ENCODE measurements around the gene TRIP10. TPM values are rescaled to one million over a fixed set of nuclear protein-coding genes. Genes with fewer than 3 reads are reported as not detected.

The TRIP10 gene
- total RNA-seq, 3 donors from 2014 or later, result 72.8 to 121 (median 79.5) TPM

- ATAC-seq, result peak; percentile 96
- no peak for TF ChIP-seq CTCF (IDR thresholded peaks at IDR 0.05)
- Histone ChIP-seq H3K36me3 (ENCODE audit: low read depth) (no peaks in the 10 kb centered on the region), H3K4me3 (no peak overlapping the region), H3K9me3 (no peaks in the 10 kb centered on the region), H3K4me1 (ENCODE audit: low read depth) (peaks cover 7% of the 10 kb centered on the region)
- intact Hi-C loops (cut with DNase I, micrococcal nuclease), result no loop called here
- peak; percentile 94 to 98 (median 94) for DNase-seq
Observed at GRCh38 chr19:6730153-6730804, 9.2 kb upstream of the TRIP10 start.

GRCh38 chr19:6730941-6731670 lies 8.4 kb upstream of the TRIP10 start:
- DNase-seq (peak in 2 of 3 donors; percentile 55 to 72), ATAC-seq (peak; percentile 24)
- intact Hi-C loops (cut with DNase I, micrococcal nuclease), result no loop called here
- Histone ChIP-seq H3K4me1 (ENCODE audit: low read depth) (peaks cover 9% of the 10 kb centered on the region), H3K36me3 (ENCODE audit: low read depth) (no peaks in the 10 kb centered on the region), H3K4me3 (no peak overlapping the region), H3K9me3 (no peaks in the 10 kb centered on the region)
- TF ChIP-seq CTCF (IDR thresholded peaks at IDR 0.05), result no peak

GRCh38 chr19:6731822-6732221 lies 7.7 kb upstream of the TRIP10 start:
- DNase-seq (peak in 2 of 3 donors; percentile 32 to 55), ATAC-seq (no peak)
- no peak for TF ChIP-seq CTCF (IDR thresholded peaks at IDR 0.05)
- Histone ChIP-seq H3K9me3 (no peaks in the 10 kb centered on the region), H3K36me3 (ENCODE audit: low read depth) (no peaks in the 10 kb centered on the region), H3K4me3 (no peak overlapping the region), H3K4me1 (ENCODE audit: low read depth) (peaks cover 12% of the 10 kb centered on the region)
- intact Hi-C loops (cut with DNase I, micrococcal nuclease), result no loop called here

DNA sequence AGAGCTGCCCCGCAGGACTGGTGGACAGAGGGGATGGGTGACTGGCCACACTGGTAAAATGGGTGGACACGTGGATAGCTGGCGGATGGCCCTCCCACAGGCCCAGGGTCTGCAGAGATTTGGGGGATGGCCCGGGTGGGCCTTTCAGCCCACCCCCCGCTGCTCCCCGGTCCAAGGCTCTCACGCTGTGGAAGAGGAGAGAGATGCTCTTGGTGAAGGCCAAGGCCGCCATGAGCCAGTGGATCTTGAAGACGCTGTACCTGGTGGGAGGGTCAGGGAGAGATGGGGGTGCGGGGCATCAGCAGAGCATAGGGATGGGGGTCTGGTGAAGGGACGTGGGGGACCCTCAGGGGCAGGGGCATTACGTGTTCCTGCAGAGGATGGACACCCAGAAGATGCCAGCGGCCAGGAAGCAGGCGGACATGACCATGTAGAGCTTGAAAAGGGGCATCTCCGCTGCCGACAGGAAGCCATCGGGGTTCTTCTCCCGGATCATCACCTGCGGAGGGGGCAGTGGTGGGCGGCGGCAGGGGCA lies 6.6 kb upstream of the TRIP10 start:
- Histone ChIP-seq H3K4me1 (ENCODE audit: low read depth) (peaks cover 13% of the 10 kb centered on the region), H3K4me3 (no peak overlapping the region), H3K36me3 (ENCODE audit: low read depth) (no peaks in the 10 kb centered on the region), H3K9me3 (no peaks in the 10 kb centered on the region)
- intact Hi-C loops (cut with DNase I, micrococcal nuclease), result no loop called here
- TF ChIP-seq CTCF (IDR thresholded peaks at IDR 0.05), result no peak
- ATAC-seq (no peak), DNase-seq (peak in 1 of 3 donors; percentile 49)

DNA sequence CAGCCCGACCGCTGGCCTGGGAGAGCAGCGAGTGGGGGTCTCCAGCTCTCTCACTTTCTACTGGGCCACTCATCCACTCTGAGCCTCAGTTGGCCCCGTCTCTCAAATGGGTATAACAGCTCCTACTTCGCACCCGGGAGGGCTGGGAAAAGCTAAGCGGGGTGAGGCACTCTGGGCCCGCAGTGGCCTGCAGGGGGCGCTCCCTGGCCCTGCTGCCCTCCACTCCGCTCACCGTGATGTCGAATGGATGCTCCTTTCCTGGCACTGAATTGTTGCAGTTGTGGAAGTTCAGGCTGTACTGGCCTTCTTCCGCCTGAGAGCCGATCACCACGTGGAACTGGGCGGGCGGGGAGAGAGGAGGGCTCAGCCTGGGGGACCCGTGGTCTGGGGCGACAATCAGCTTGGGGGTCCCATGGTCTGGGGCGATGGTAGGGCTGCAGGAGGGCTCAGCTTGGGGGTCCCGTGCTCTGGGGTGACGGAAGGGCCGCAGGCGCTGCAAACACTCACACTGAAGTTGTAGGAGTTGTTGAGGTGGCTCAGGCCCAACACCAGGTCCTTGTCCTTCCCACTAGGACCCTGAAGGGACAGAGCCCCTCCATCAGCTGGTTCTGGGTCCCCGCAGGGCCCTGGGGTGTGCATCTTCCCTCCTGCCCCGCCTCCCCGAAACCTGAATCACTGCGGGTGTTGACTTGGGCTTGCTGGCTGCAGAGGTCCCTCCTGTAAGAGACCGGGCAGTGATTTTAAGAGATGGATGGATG lies 6.0 kb upstream of the TRIP10 start:
- peak in 2 of 3 donors; percentile 34 to 53 for DNase-seq
- intact Hi-C loops (cut with DNase I, micrococcal nuclease), result no loop called here
- H3K36me3 ChIP-seq (ENCODE audit: low read depth), result no peaks in the 10 kb centered on the region
- no peaks in the 10 kb centered on the region for H3K9me3 ChIP-seq
- no peak for ATAC-seq
- TF ChIP-seq CTCF (IDR thresholded peaks at IDR 0.05), result no peak
- H3K4me3 ChIP-seq, result no peak overlapping the region
- H3K4me1 ChIP-seq (ENCODE audit: low read depth), result peaks cover 19% of the 10 kb centered on the region
